ENCODE results near the gene NAPEPLD.

- TF ChIP-seq CTCF (IDR thresholded peaks at IDR 0.05) (no peak), POLR2A (IDR thresholded peaks at IDR 0.05) (no peak)
Measured at GRCh38 chr7:103113164-103113563, 35.7 kb downstream of the NAPEPLD start.

Data from Peyer's patch (tissue), 4 donors.